HTR-8/SVneo (cell line): Measurements from ENCODE around the gene SLCO3A1.
"Not testable (repeated sequence)": the region's sequence is repeated elsewhere in the genome, so short reads cannot be mapped to it uniquely, and the experiment has no call there.

ENCODE experiments used
- DNase-seq: peaks from one replicate; pipeline ENCODE4 v3.0.0; 2011; ENCODE audit warnings: low spot score, mixed read lengths; ENCODE audit not compliant: insufficient read length
- FAIRE-seq: peaks from 2 replicates; lab custom pipeline; 2011; peaks lifted over from hg19 to GRCh38; lab: Jason Lieb, UNC

The SLCO3A1 gene

GRCh38 chr15:92164327-92165000, 311.0 kb downstream of the SLCO3A1 start:
- no peak for DNase-seq
- FAIRE-seq = no peak

GRCh38 chr15:92165001-92165346, 311.5 kb downstream of the SLCO3A1 start:
- FAIRE-seq = no peak
- no peak for DNase-seq

GRCh38 chr15:92166029-92166428, 312.5 kb downstream of the SLCO3A1 start:
- no peak for DNase-seq
- FAIRE-seq = no peak

- DNase-seq (no peak), FAIRE-seq (no peak)
Observed at GRCh38 chr15:92166751-92167405, 313.4 kb downstream of the SLCO3A1 start.

DNA sequence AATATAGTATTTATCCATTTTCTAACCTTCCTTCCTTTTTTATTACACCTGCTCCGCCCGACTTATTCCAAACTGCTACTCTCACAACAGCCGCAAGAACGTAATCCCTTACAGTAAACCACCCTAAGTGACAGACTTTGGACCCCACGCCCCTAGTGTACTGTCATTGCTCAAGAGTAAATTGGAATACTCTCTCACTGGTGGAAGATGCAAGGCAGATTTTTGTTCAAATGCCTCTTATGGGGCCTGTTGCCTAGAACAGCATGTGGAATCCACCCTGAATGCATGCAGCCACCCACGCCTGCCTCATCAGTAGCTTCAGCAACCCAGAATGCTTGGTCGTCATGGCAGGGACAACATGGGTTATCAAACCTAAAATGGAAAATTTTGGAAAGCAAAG, 313.9 kb downstream of the SLCO3A1 start:
- DNase-seq (no peak), FAIRE-seq (no peak)

- FAIRE-seq (no peak), DNase-seq (no peak)
Observed at GRCh38 chr15:92168066-92168683, 314.7 kb downstream of the SLCO3A1 start.

- FAIRE-seq (no peak), DNase-seq (no peak)
Observed at GRCh38 chr15:92170897-92171296, 317.4 kb downstream of the SLCO3A1 start.

DNA sequence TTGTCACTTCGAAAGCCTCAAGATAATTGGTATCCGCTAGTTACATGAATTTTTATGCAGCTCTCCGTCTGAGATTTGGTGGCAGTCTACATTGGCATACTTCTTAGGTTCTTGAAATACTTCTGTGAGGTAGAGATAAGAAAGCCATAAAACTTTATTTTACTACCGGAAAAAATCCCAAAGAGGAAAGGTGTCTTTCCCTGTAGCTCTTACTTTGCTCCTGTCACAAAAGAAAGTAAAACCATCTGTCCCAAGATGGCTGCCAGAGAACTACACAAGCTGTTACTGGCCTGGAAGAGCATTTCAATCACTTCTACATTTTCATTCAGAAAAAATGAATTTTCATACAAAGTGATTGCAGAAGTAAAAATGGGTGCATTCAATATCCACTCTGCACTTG, 325.4 kb downstream of the SLCO3A1 start:
- no peak for DNase-seq
- FAIRE-seq = no peak

DNA sequence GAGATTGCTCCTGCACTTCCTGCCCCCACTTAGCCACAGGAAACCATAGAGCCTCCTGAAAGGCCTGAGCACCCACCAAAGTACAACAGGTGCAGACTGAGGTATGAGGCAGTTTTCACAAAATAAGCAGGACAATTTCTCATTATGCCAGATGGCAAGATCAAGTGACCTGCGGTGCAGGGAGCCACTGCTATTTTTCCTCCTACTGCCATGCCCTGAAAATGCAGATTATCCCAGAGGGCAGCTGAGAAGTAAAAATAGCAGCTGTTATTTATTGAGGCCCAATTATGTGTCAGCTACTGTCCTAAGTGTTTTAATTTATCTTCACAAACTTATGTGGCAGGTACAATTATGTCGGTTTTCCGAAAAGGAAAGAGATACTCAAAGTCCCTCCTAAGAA, 330.6 kb downstream of the SLCO3A1 start:
- no peak for DNase-seq
- no peak for FAIRE-seq

DNA sequence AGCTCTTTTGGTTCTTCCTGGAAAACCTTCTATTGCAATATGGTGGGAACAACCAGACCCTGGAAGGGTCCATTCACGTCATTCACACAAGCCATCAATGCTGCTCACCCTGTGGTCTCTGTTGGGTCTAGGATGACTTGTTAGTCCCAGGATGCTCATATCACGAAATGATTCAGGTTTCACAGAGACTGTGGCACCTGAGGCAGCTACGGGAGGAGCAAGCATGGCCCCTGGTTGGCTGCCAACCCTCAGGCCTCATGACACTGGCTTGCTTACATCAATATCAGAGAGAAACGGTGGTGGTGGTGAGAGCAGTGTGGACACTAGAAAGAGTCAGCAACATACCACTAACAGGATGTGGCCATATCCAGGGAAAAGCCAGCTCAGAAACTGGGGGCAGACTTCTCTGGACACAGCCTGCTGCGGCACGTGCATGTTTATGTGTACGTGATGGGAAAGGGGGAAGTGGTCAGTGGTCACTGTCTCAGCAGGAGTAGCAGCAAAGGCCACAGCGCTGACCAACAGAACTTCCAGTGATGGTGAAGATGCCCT, 331.2 kb downstream of the SLCO3A1 start:
- no peak for DNase-seq
- no peak for FAIRE-seq

DNA sequence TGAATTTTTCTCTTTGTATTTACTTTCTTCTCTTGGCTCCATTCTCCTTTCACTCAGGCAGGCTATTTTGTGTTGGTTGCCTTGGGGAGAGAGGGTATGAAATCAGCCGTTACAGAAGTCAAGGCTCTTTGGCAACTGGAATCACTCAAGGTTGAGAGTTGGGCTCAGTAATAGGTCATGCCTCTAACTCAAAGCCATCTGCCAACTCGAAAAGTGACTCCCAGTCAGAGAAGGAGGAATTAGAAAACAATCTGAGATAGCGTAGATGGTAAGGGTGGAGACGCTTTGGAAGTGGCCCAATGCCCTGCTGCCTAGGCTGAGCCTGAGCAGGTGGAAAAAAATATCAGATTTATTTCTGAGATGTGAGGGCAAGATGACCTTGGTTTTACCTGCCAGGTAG, 334.5 kb downstream of the SLCO3A1 start:
- no peak for FAIRE-seq

GRCh38 chr15:92189166-92189565, 335.7 kb downstream of the SLCO3A1 start:
- DNase-seq (no peak), FAIRE-seq (no peak)

More for the DNA sequence above, 334.5 kb downstream of the SLCO3A1 start:
- no peak for DNase-seq

- FAIRE-seq (no peak), DNase-seq (no peak)
Observed at GRCh38 chr15:92195241-92195640, 341.7 kb downstream of the SLCO3A1 start.

GRCh38 chr15:92196342-92196741, 342.8 kb downstream of the SLCO3A1 start:
- no peak for FAIRE-seq

DNA sequence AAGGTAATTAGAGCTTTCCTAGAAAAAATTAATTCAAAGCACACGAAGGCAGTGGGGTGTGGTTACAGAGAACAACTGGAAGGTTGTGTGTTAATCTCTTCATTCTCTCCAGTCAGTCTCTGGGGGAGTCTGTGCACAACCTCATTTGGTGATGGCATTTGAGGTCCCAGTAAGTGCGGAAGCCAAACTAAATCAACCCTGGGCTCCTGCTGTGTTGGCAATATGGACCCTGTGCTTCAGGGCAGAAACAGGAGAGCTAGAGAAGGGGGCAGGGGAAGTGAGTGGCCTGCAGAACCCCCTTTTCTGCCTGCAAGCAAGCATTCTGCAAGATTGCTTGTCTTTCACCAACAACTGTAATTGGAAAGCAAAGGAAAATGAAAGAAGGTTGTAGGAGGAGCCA, 344.2 kb downstream of the SLCO3A1 start:
- FAIRE-seq (no peak), DNase-seq (no peak)

More at GRCh38 chr15:92196342-92196741, 342.8 kb downstream of the SLCO3A1 start:
- no peak for DNase-seq

GRCh38 chr15:92200891-92201290, 347.4 kb downstream of the SLCO3A1 start:
- DNase-seq (no peak), FAIRE-seq (no peak)

DNA sequence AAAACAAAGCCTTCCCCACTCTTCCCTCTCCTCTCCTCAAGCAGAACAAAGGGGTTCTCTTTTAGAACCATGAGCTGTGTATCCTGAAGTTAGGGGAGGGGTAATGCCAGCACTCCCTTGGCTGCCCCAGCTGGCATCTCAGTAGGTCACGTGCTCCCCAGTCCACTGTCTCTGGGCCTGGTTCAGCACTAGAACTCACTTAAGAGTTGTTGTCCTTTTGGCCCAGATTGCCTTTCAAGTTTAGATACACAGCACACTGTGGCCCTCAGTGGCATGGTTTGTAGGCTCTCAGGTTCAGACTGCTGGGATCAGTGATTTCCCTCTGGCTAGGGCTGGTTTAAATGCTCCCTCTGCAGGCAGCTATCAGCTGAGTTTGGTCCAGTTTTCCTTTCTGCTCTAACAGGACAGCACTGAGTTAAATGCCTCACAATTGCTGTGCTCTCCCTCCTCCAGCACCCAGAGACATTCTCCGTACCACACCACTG, 351.8 kb downstream of the SLCO3A1 start:
- FAIRE-seq = no peak
- DNase-seq = no peak

GRCh38 chr15:92207601-92208000, 354.1 kb downstream of the SLCO3A1 start:
- DNase-seq, FAIRE-seq: not testable (repeated sequence)
